Lung (tissue), 12 donors: ENCODE results near the gene RAB30. TPM values are rescaled to one million over a fixed set of nuclear protein-coding genes. Genes with fewer than 3 reads are reported as not detected.

Experiments
- ATAC-seq: fragments of 200-7000 bp; cut with Tn5 transposase; one replicate; pipeline ENCODE4 v1.9.1; 2020; ENCODE audit warnings: moderate number of reproducible peaks; ENCODE audit not compliant: insufficient read depth, low FRiP score
- DNase-seq, 3 donors: peaks; one replicate each; pipeline ENCODE4 v3.0.0-alpha.2; 2013 to 2017
- H3K27ac ChIP-seq, 2 donors: one replicate each; pipeline ENCODE4 v1.5.1; 2013; ENCODE audit warnings: mild to moderate bottlenecking in 2 of 2, moderate library complexity in 2 of 2, control low read depth in 1 of 2, inconsistent platforms in 1 of 2, low read depth in 1 of 2, low read length in 1 of 2
- H3K27me3 ChIP-seq, 3 donors: one replicate each; pipeline ENCODE4 v1.5.1; 2013; ENCODE audit warnings: low read length in 2 of 3; ENCODE audit not compliant: control insufficient read depth in 3 of 3, insufficient read depth in 3 of 3
- H3K36me3 ChIP-seq, 4 donors: one replicate each; pipeline ENCODE4 v1.5.1; 2013; ENCODE audit warnings: low read length in 4 of 4, mild to moderate bottlenecking in 1 of 4, moderate library complexity in 1 of 4; ENCODE audit not compliant: control insufficient read depth in 4 of 4, insufficient read depth in 4 of 4
- H3K4me1 ChIP-seq, 5 donors: one replicate each; pipeline ENCODE4 v1.5.1; 2013; ENCODE audit warnings: low read length in 5 of 5, mild to moderate bottlenecking in 2 of 5, moderate library complexity in 1 of 5; ENCODE audit not compliant: control insufficient read depth in 5 of 5, insufficient read depth in 5 of 5
- H3K4me3 ChIP-seq: one replicate; pipeline ENCODE4 v1.5.1; 2013; ENCODE audit warnings: mild to moderate bottlenecking, control low read depth, moderate library complexity
- H3K9ac ChIP-seq, 2 donors: one replicate each; pipeline ENCODE4 v1.5.1; 2013; ENCODE audit warnings: low read length in 2 of 2, control low read depth in 1 of 2; ENCODE audit not compliant: insufficient read depth in 1 of 2
- H3K9me3 ChIP-seq, 4 donors: one replicate each; pipeline ENCODE4 v1.5.1; 2013; ENCODE audit warnings: low read length in 3 of 4, mild to moderate bottlenecking in 1 of 4, moderate library complexity in 1 of 4; ENCODE audit not compliant: control insufficient read depth in 4 of 4, insufficient read depth in 3 of 4
- CTCF ChIP-seq: IDR thresholded peaks from 2 replicates; pipeline ENCODE4 v1.5.1; 2012; ENCODE audit warnings: mild to moderate bottlenecking; ENCODE audit errors: control extremely low read depth, extremely low read depth
- WGBS, 2 donors: extraction: QIAGEN DNeasy Blood & Tissue Kit; methylation state at CpG; one replicate each; pipeline ENCODE4 v1.1.7; 2013; 5-methylcytosine and 5-hydroxymethylcytosine counted together
- polyA plus RNA-seq, 2 donors: library from polyadenylated mRNA; stranded (reverse); fragments of 200-250 nt; gene quantifications; one replicate each; pipeline ENCODE4 v1.2.1, GENCODE V29; 2013
- total RNA-seq, 2 donors: library from RNA; depleted of rRNA in 1 of 2; stranded (reverse); fragments of >200 nt in 1 of 2; gene quantifications; one replicate each; pipeline ENCODE4 v1.2.1, GENCODE V29; 2014 to 2021
- donor health status: control.
- donor health status: control.
- donor health status: Bipolar disorder and iron deficiency.
- donor health status: healthy.
- donor health status: DM: yes; HTN: yes; CAD: no.

Gene RAB30
- total and polyA plus RNA-seq, 4 donors, result 1.6 to 25.5 (median 7.5) TPM

GRCh38 chr11:83033371-83033770 lies 38.3 kb downstream of the RAB30 start:
- TF ChIP-seq CTCF, result no peak
- H3K4me3 ChIP-seq, result no peak overlapping the region
- no peaks in the 10 kb centered on the region for H3K9me3 ChIP-seq
- H3K4me1 ChIP-seq, result peaks cover 0 to 17% (median 10%) of the 10 kb centered on the region in 5 donors
- DNase-seq, result peak in 2 of 3 donors; percentile 12 to 22
- no peak for ATAC-seq
- no peak overlapping the region for H3K9ac ChIP-seq
- no peaks in the 10 kb centered on the region for H3K36me3 ChIP-seq
- peak overlapping the region in 1 of 2 donors; percentile 66 for H3K27ac ChIP-seq
- 69 to 84% methylated on average over 1 of the region's 1 CpG for WGBS, 2 donors
- no peaks in the 10 kb centered on the region for H3K27me3 ChIP-seq

- Histone ChIP-seq H3K9ac (no peak overlapping the region), H3K27ac (no peak overlapping the region), H3K4me3 (no peak overlapping the region), H3K27me3 (no peaks in the 10 kb centered on the region), H3K4me1 (peaks cover 0 to 17% (median 10%) of the 10 kb centered on the region in 5 donors), H3K9me3 (no peaks in the 10 kb centered on the region), H3K36me3 (no peaks in the 10 kb centered on the region)
- ATAC-seq (no peak), DNase-seq (no peak)
- no peak for TF ChIP-seq CTCF
- WGBS, 2 donors, result 90 to 94% methylated on average over 4 of the region's 4 CpGs
Observed at GRCh38 chr11:83031127-83031526, 40.6 kb downstream of the RAB30 start.

GRCh38 chr11:83027794-83028193 lies 43.9 kb downstream of the RAB30 start:
- H3K4me3 ChIP-seq, result no peak overlapping the region
- peaks cover 0 to 10% (median 4%) of the 10 kb centered on the region in 5 donors for H3K4me1 ChIP-seq
- ATAC-seq (no peak), DNase-seq (no peak)
- no peaks in the 10 kb centered on the region for H3K9me3 ChIP-seq
- WGBS, 2 donors, result 93 to 97% methylated on average over 2 of the region's 2 CpGs
- no peak overlapping the region for H3K27ac ChIP-seq
- no peak overlapping the region for H3K9ac ChIP-seq
- no peaks in the 10 kb centered on the region for H3K27me3 ChIP-seq
- no peak for TF ChIP-seq CTCF
- no peaks in the 10 kb centered on the region for H3K36me3 ChIP-seq

GRCh38 chr11:83027289-83027688 lies 44.4 kb downstream of the RAB30 start:
- Histone ChIP-seq H3K4me3 (no peak overlapping the region), H3K27me3 (no peaks in the 10 kb centered on the region), H3K9me3 (no peaks in the 10 kb centered on the region), H3K27ac (no peak overlapping the region), H3K36me3 (no peaks in the 10 kb centered on the region), H3K9ac (no peak overlapping the region), H3K4me1 (peaks cover 0 to 10% (median 4%) of the 10 kb centered on the region in 5 donors)
- ATAC-seq (no peak), DNase-seq (no peak)
- WGBS, 2 donors, result 94 to 95% methylated on average over 5 of the region's 5 CpGs
- no peak for TF ChIP-seq CTCF
